GM19193 (cell line): ENCODE measurements around the gene PRKACA.

Experiments used
- POLR2A ChIP-seq: IDR thresholded peaks from 4 replicates; pipeline ENCODE4 v1.6.1; 2011; ENCODE audit not compliant: insufficient read depth, insufficient read length; ENCODE audit errors: extremely low read depth

Gene PRKACA

GRCh38 chr19:14136509-14137281 lies 19.1 kb upstream of the PRKACA start, which contains the start of gene ASF1B:
Gene ASF1B (minus strand): TSS chr19:14136589. CDS start chr19:14136456, 133 bp downstream.
- peak; percentile 94 for TF ChIP-seq POLR2A

GRCh38 chr19:14135985-14136508 lies 18.5 kb upstream of the PRKACA start:
- no peak for TF ChIP-seq POLR2A

- no peak for TF ChIP-seq POLR2A
These were observed 17.8 kb upstream of the PRKACA start for GRCh38 chr19:14135355-14135754.

- TF ChIP-seq POLR2A: no peak
These were observed 10.5 kb upstream of the PRKACA start for GRCh38 chr19:14127929-14128509.

GRCh38 chr19:14127176-14127575 lies 9.6 kb upstream of the PRKACA start:
- no peak for TF ChIP-seq POLR2A

GRCh38 chr19:14122924-14123323 lies 5.4 kb upstream of the PRKACA start:
- TF ChIP-seq POLR2A: no peak

GRCh38 chr19:14120497-14120780 lies 2.9 kb upstream of the PRKACA start:
- no peak for TF ChIP-seq POLR2A

GRCh38 chr19:14119644-14120496 lies 2.3 kb upstream of the PRKACA start:
- TF ChIP-seq POLR2A: no peak

- TF ChIP-seq POLR2A: no peak
These were observed 1.6 kb upstream of the PRKACA start for GRCh38 chr19:14119146-14119545.

- peak; percentile 4 for TF ChIP-seq POLR2A
These were observed 846 bp upstream of the PRKACA start for GRCh38 chr19:14118165-14119051.

- TF ChIP-seq POLR2A: no peak
These were observed 514 bp downstream of the PRKACA start for GRCh38 chr19:14116918-14117578.

- no peak for TF ChIP-seq POLR2A
These were observed 1.0 kb downstream of the PRKACA start for GRCh38 chr19:14116525-14116917.

- TF ChIP-seq POLR2A: no peak
These were observed 1.8 kb downstream of the PRKACA start for GRCh38 chr19:14115756-14116155.

- TF ChIP-seq POLR2A: no peak
These were observed 2.7 kb downstream of the PRKACA start for GRCh38 chr19:14114854-14115253.

- no peak for TF ChIP-seq POLR2A
These were observed 3.1 kb downstream of the PRKACA start for GRCh38 chr19:14114439-14114838.
